ENCODE data around the gene CATSPER3. TPM values are rescaled to one million over a fixed set of nuclear protein-coding genes. Genes with fewer than 3 reads are reported as not detected.

Gene CATSPER3
- total RNA-seq, 1 experiment from 2014 or later: 0.57 TPM

GRCh38 chr5:135027697-135028615 is 60.2 kb downstream of the CATSPER3 start:
- DNase-seq: no peak
- no peak overlapping the region for H3K4me3 ChIP-seq
- H3K4me2 ChIP-seq: no peak overlapping the region
- ChIA-PET POLR2A (ENCODE audit: unreplicated experiment) (no interaction called here), CTCF (no interaction called here)
- H3K9me3 ChIP-seq (ENCODE audit: insufficient read depth, low read depth): no peaks in the 10 kb centered on the region
- peaks cover 41% of the 10 kb centered on the region for H3K79me2 ChIP-seq (ENCODE audit: low read depth)
- peaks cover 17% of the 10 kb centered on the region for H3K4me1 ChIP-seq (replicated peaks; ENCODE audit: insufficient read depth)
- no peaks in the 10 kb centered on the region for H3K9me2 ChIP-seq (ENCODE audit: insufficient read depth)
- peaks cover 3% of the 10 kb centered on the region; the same call in 1 of the 2 replicates for H3F3A ChIP-seq (ENCODE audit: insufficient read depth, low read depth)
- H3K27me3 ChIP-seq (ENCODE audit: insufficient read depth, low read depth): no peaks in the 10 kb centered on the region
- no TSS peak for BruUV-seq (replicated peaks)
- intact Hi-C loops (cut with micrococcal nuclease; ENCODE audit: unreplicated experiment): no loop called here
- no peak overlapping the region for H2AFZ ChIP-seq
- no peak for TF ChIP-seq EZH2 (IDR thresholded peaks at IDR 0.05; ENCODE audit: low read depth)
- no peak for TF ChIP-seq CTCF (conservative IDR thresholded peaks at IDR 0.05)
- no peak overlapping the region for H3K27ac ChIP-seq
- H3K36me3 ChIP-seq (ENCODE audit: low read depth): no peaks in the 10 kb centered on the region
- H4K20me1 ChIP-seq (ENCODE audit: insufficient read depth): no peaks in the 10 kb centered on the region

- BruUV-seq (replicated peaks): no TSS peak
- H3K79me2 ChIP-seq (ENCODE audit: low read depth): peaks cover 48% of the 10 kb centered on the region
Observed at GRCh38 chr5:135028791-135029476, 61.2 kb downstream of the CATSPER3 start.

More at GRCh38 chr5:135028791-135029476, 61.2 kb downstream of the CATSPER3 start:
- Histone ChIP-seq H2AFZ (no peak overlapping the region), H3K4me3 (no peak overlapping the region), H3K36me3 (ENCODE audit: low read depth) (no peaks in the 10 kb centered on the region), H3K4me1 (replicated peaks; ENCODE audit: insufficient read depth) (peaks cover 17% of the 10 kb centered on the region), H3F3A (ENCODE audit: insufficient read depth, low read depth) (peaks cover 3% of the 10 kb centered on the region; the same call in 1 of the 2 replicates), H4K20me1 (ENCODE audit: insufficient read depth) (no peaks in the 10 kb centered on the region), H3K4me2 (no peak overlapping the region), H3K9me3 (ENCODE audit: insufficient read depth, low read depth) (no peaks in the 10 kb centered on the region), H3K27ac (no peak overlapping the region), H3K9me2 (ENCODE audit: insufficient read depth) (no peaks in the 10 kb centered on the region), H3K27me3 (ENCODE audit: insufficient read depth, low read depth) (no peaks in the 10 kb centered on the region)
- ChIA-PET CTCF (no interaction called here), POLR2A (ENCODE audit: unreplicated experiment) (no interaction called here)
- intact Hi-C loops (cut with micrococcal nuclease; ENCODE audit: unreplicated experiment): no loop called here
- TF ChIP-seq CTCF (conservative IDR thresholded peaks at IDR 0.05) (no peak), EZH2 (IDR thresholded peaks at IDR 0.05; ENCODE audit: low read depth) (no peak)
- no peak for DNase-seq

Measured in PC-9 (cell line).